Measurements from ENCODE around the gene IGF1R. TPM values are rescaled to one million over a fixed set of nuclear protein-coding genes. Genes with fewer than 3 reads are reported as not detected.

IGF1R gene
- total and polyA plus RNA-seq, 2 experiments from 2014 or later, result 10.8 to 42.9 TPM

DNA sequence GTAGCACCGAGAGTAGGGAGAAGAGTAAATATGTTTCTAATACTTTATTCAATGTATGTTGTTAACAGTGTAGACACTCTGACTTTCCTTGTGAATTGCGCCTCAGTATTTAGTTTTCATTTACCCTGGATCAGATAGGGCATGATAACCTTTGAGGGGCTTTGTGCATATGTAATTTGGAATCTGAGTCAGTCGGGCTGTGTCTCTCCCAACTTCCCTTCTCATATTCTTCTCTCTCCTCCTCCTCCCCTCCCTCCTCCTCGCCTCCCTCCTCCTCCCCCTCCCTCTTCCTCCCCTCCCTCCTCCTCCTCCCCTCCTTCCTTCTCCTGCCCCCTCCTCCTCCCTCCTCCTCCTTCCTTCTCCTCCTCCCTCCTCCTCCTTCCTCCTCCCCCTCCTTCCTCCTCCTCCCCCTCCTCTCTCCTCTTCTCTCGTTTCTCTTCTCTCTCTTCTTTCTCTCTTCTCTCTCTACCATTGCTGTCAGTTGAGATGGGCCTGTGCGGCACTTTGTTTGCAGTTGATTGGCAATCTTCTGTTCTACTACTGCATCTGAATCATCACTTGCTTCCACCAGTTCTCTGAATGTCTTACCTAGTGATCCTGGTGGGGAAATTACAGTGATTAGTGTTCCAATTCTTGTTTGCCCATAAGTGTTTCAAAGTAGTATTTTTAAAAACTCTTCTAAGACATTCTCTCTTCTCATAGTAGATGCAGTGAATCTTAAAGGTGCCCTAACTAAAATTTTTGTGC is 197.0 kb downstream of the IGF1R start:
- Histone ChIP-seq H3K9me2 (replicated peaks; ENCODE audit: insufficient read depth) (no peaks in the 10 kb centered on the region), H4K20me1 (ENCODE audit: insufficient read depth, poor library complexity, severe bottlenecking) (no peaks in the 10 kb centered on the region), H3K79me2 (peaks cover 70% of the 10 kb centered on the region), H3K27ac (peak overlapping the region; percentile 55), H3K36me3 (replicated peaks; ENCODE audit: insufficient read depth, low read depth) (no peaks in the 10 kb centered on the region), H3K27me3 (no peaks in the 10 kb centered on the region), H3K9me3 (ENCODE audit: low read depth) (no peaks in the 10 kb centered on the region), H2AFZ (no peak overlapping the region), H3K4me2 (no peak overlapping the region), H3K4me3 (no peak overlapping the region), H3K4me1 (ENCODE audit: insufficient read depth) (peaks cover 36% of the 10 kb centered on the region)
- TF ChIP-seq EZH2 (IDR thresholded peaks at IDR 0.05; ENCODE audit: borderline replicate concordance), result no peak
- TF ChIP-seq EZH2phosphoT487 (IDR thresholded peaks at IDR 0.05; ENCODE audit: low read depth, severe bottlenecking, unreplicated experiment), result no peak
- no peak for DNase-seq (ENCODE audit: low spot score)
- 28% methylated on average over 5 of the region's 6 CpGs for WGBS (ENCODE audit: low lambda C conversion rate, missing lambda C conversion rate)

DNA sequence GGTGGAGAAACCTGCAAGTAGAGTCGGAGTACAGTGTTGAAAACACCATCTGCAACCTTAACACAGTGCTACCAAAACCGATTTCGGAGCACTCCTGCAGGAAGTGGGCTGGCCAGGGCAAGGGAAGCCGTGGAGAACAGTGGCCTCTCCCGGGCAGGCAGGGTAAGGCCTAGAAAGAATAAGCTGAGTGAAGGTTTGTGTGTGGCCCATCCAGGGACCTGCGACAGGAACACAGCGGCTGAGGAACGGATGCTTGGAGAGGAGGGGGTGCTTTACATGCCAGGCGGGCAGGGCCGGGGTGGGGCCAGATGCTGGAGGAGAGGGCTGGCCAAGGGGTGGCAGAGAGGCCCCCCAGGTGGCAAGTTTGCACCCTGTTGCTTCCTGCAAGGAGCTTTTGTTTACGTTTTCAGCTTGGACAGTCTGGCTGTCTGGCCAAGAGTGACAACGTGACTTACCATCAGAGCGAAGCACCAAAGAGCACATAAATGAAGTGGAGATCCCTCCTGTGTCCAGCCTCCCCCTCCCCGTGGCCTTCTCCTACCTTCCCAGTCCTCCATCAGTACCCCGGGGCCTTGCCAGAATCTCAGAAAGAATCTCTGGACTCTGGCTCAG is 202.7 kb downstream of the IGF1R start:
- H3K27ac ChIP-seq, result peak overlapping the region; percentile 91
- peak; percentile 80 for DNase-seq (ENCODE audit: low spot score)
- TF ChIP-seq, protein P1, sequence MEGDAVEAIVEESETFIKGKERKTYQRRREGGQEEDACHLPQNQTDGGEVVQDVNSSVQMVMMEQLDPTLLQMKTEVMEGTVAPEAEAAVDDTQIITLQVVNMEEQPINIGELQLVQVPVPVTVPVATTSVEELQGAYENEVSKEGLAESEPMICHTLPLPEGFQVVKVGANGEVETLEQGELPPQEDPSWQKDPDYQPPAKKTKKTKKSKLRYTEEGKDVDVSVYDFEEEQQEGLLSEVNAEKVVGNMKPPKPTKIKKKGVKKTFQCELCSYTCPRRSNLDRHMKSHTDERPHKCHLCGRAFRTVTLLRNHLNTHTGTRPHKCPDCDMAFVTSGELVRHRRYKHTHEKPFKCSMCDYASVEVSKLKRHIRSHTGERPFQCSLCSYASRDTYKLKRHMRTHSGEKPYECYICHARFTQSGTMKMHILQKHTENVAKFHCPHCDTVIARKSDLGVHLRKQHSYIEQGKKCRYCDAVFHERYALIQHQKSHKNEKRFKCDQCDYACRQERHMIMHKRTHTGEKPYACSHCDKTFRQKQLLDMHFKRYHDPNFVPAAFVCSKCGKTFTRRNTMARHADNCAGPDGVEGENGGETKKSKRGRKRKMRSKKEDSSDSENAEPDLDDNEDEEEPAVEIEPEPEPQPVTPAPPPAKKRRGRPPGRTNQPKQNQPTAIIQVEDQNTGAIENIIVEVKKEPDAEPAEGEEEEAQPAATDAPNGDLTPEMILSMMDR (IDR thresholded peaks at IDR 0.05; ENCODE audit: poor library complexity), result peak; percentile 79
- TF ChIP-seq EZH2phosphoT487 (IDR thresholded peaks at IDR 0.05; ENCODE audit: low read depth, severe bottlenecking, unreplicated experiment), result no peak
- TF ChIP-seq EZH2 (IDR thresholded peaks at IDR 0.05; ENCODE audit: borderline replicate concordance), result no peak
- no peaks in the 10 kb centered on the region for H3K9me3 ChIP-seq (ENCODE audit: low read depth)
- no peak overlapping the region for H3K4me3 ChIP-seq
- H3K9me2 ChIP-seq (replicated peaks; ENCODE audit: insufficient read depth), result no peaks in the 10 kb centered on the region
- 22% methylated on average over 14 of the region's 15 CpGs for WGBS (ENCODE audit: low lambda C conversion rate, missing lambda C conversion rate)
- no peak overlapping the region for H2AFZ ChIP-seq
- no peaks in the 10 kb centered on the region for H3K27me3 ChIP-seq
- peak overlapping the region; percentile 92 for H3K4me2 ChIP-seq
- H3K4me1 ChIP-seq (ENCODE audit: insufficient read depth), result peaks cover 37% of the 10 kb centered on the region
- H4K20me1 ChIP-seq (ENCODE audit: insufficient read depth, poor library complexity, severe bottlenecking), result peaks cover 5% of the 10 kb centered on the region
- no peaks in the 10 kb centered on the region for H3K36me3 ChIP-seq (replicated peaks; ENCODE audit: insufficient read depth, low read depth)
- H3K79me2 ChIP-seq, result peaks cover 79% of the 10 kb centered on the region

DNA sequence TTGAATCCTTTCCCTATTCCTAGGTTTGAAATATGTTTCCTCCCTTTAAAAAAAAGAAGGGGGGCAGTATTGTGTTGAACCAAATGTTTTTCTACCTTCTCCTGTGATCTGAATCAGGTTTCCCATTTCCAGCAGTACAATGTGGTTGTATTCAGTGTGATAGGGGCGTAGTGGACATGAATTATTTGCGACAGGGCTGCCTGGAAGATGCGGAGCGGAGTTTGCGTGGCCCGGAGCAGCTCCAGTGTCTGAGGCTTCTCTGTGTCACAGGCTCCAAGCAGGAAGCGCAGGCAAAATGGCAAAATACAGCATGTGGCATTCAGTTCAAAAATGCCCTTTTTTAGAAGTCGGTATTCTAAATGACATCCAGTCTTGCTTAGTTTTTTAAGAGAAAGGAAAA is 204.8 kb downstream of the IGF1R start:
- peaks cover 80% of the 10 kb centered on the region for H3K79me2 ChIP-seq
- peaks cover 51% of the 10 kb centered on the region for H3K4me1 ChIP-seq (ENCODE audit: insufficient read depth)
- no peaks in the 10 kb centered on the region for H3K27me3 ChIP-seq
- DNase-seq (ENCODE audit: low spot score), result peak; percentile 84
- H3K4me2 ChIP-seq, result peak overlapping the region; percentile 92
- peak overlapping the region; percentile 41 for H3K4me3 ChIP-seq
- peak overlapping the region; percentile 89 for H3K27ac ChIP-seq
- no peaks in the 10 kb centered on the region for H3K9me3 ChIP-seq (ENCODE audit: low read depth)
- TF ChIP-seq EZH2phosphoT487 (IDR thresholded peaks at IDR 0.05; ENCODE audit: low read depth, severe bottlenecking, unreplicated experiment) (no peak), EZH2 (IDR thresholded peaks at IDR 0.05; ENCODE audit: borderline replicate concordance) (no peak)
- TF ChIP-seq, protein P1 (IDR thresholded peaks at IDR 0.05; ENCODE audit: poor library complexity), result no peak
- H4K20me1 ChIP-seq (ENCODE audit: insufficient read depth, poor library complexity, severe bottlenecking), result peaks cover 13% of the 10 kb centered on the region
- 0% methylated on average over 8 of the region's 8 CpGs for WGBS (ENCODE audit: low lambda C conversion rate, missing lambda C conversion rate)
- no peaks in the 10 kb centered on the region for H3K36me3 ChIP-seq (replicated peaks; ENCODE audit: insufficient read depth, low read depth)
- peak overlapping the region; percentile 5 for H2AFZ ChIP-seq
- H3K9me2 ChIP-seq (replicated peaks; ENCODE audit: insufficient read depth), result no peaks in the 10 kb centered on the region
